ENCODE data around the gene UST.

Gene UST

GRCh38 chr6:148803979-148804378 is 57.1 kb downstream of the UST start:
- DNase-seq (ENCODE audit: low read depth in 3 of 3), result no peak

- no peak for DNase-seq (ENCODE audit: low read depth in 3 of 3)
Observed at GRCh38 chr6:148805777-148806176, 58.9 kb downstream of the UST start.

- DNase-seq (ENCODE audit: low read depth in 3 of 3), result no peak
Observed at GRCh38 chr6:148807784-148808183, 61.0 kb downstream of the UST start.

GRCh38 chr6:148808786-148809304 is 62.0 kb downstream of the UST start:
- DNase-seq (ENCODE audit: low read depth in 3 of 3), result no peak

- DNase-seq (ENCODE audit: low read depth in 3 of 3), result no peak
Observed at GRCh38 chr6:148811459-148811858, 64.6 kb downstream of the UST start.

- DNase-seq (ENCODE audit: low read depth in 3 of 3), result no peak
Observed at GRCh38 chr6:148814082-148814790, 67.4 kb downstream of the UST start.

- DNase-seq (ENCODE audit: low read depth in 3 of 3), result no peak
Observed at GRCh38 chr6:148814869-148815268, 68.0 kb downstream of the UST start.

GRCh38 chr6:148816117-148816516 is 69.3 kb downstream of the UST start:
- DNase-seq (ENCODE audit: low read depth in 3 of 3), result no peak

GRCh38 chr6:148817689-148818088 is 70.9 kb downstream of the UST start:
- no peak for DNase-seq (ENCODE audit: low read depth in 3 of 3)

- no peak for DNase-seq (ENCODE audit: low read depth in 3 of 3)
Observed at GRCh38 chr6:148818939-148819575, 72.2 kb downstream of the UST start.

GRCh38 chr6:148819852-148820251 is 73.0 kb downstream of the UST start:
- no peak for DNase-seq (ENCODE audit: low read depth in 3 of 3)

- no peak for DNase-seq (ENCODE audit: low read depth in 3 of 3)
Observed at GRCh38 chr6:148822819-148823218, 76.0 kb downstream of the UST start.

GRCh38 chr6:148824291-148824690 is 77.5 kb downstream of the UST start:
- no peak for DNase-seq (ENCODE audit: low read depth in 3 of 3)

GRCh38 chr6:148824960-148825359 is 78.1 kb downstream of the UST start:
- no peak for DNase-seq (ENCODE audit: low read depth in 3 of 3)

- DNase-seq (ENCODE audit: low read depth in 3 of 3), result no peak
Observed at GRCh38 chr6:148825492-148825891, 78.7 kb downstream of the UST start.

GRCh38 chr6:148827416-148828045 is 80.7 kb downstream of the UST start:
- DNase-seq (ENCODE audit: low read depth in 3 of 3), result no peak

GRCh38 chr6:148828047-148828446 is 81.2 kb downstream of the UST start:
- no peak for DNase-seq (ENCODE audit: low read depth in 3 of 3)

GRCh38 chr6:148829415-148830101 is 82.7 kb downstream of the UST start:
- no peak for DNase-seq (ENCODE audit: low read depth in 3 of 3)

GRCh38 chr6:148830614-148831013 is 83.8 kb downstream of the UST start:
- no peak for DNase-seq (ENCODE audit: low read depth in 3 of 3)

GRCh38 chr6:148831064-148831463 is 84.2 kb downstream of the UST start:
- DNase-seq (ENCODE audit: low read depth in 3 of 3), result no peak

- no peak for DNase-seq (ENCODE audit: low read depth in 3 of 3)
Observed at GRCh38 chr6:148831531-148831930, 84.7 kb downstream of the UST start.

- DNase-seq (ENCODE audit: low read depth in 3 of 3), result peak in 1 of 3 donors; percentile 6
Observed at GRCh38 chr6:148835920-148836441, 89.2 kb downstream of the UST start.

Measured in stimulated activated CD4-positive, alpha-beta T cell treated with anti-CD3 and anti-CD28 coated beads, TNF-alpha, amount 100 ng/mL, for 48 hours (primary cell).